Ovary (tissue), 9 donors: ENCODE measurements around the gene RC3H1. TPM values are rescaled to one million over a fixed set of nuclear protein-coding genes. Genes with fewer than 3 reads are reported as not detected.

Experiments
- DNase-seq, 5 donors: peaks; one replicate each; pipeline ENCODE4 v3.0.0-alpha.2; 2019 to 2020
- H3K27ac ChIP-seq, 2 donors: fragments of 200-600 bp; one replicate each; pipeline versions ENCODE4 v1.5.1 to v1.8.0; 2019 to 2022
- H3K27me3 ChIP-seq: fragments of 200-600 bp; one replicate; pipeline ENCODE4 v1.8.0; 2022
- H3K36me3 ChIP-seq: fragments of 200-600 bp; sonication (generic); one replicate; pipeline ENCODE4 v1.5.1; 2019
- H3K4me1 ChIP-seq: one replicate; pipeline ENCODE4 v1.8.1; 2013; ENCODE audit warnings: mild to moderate bottlenecking, moderate library complexity; ENCODE audit not compliant: insufficient read depth
- H3K4me3 ChIP-seq: fragments of 200-600 bp; sonication (generic); one replicate; pipeline ENCODE4 v1.5.1; 2017
- H3K9me3 ChIP-seq, 2 donors: fragments of 200-600 bp in 1 of 2; sonication (generic) in 1 of 2; one replicate each; pipeline versions ENCODE4 v1.5.1 to v1.8.1; 2013 to 2019; ENCODE audit warnings: mild to moderate bottlenecking in 1 of 2, moderate library complexity in 1 of 2
- CTCF ChIP-seq, 3 donors: fragments of 450-650 bp in 2 of 3; fragments of 200-600 bp in 1 of 3; IDR thresholded peaks; one replicate each; pipeline versions ENCODE4 v1.5.1 to v1.8.0; 2016 to 2022; ENCODE audit warnings: antibody characterized with exemption in 3 of 3, mild to moderate bottlenecking in 1 of 3
- EP300 ChIP-seq: sonication (generic); formaldehyde crosslinking; IDR thresholded peaks from one replicate; pipeline ENCODE4 v1.6.1; 2017; ENCODE audit warnings: antibody characterized with exemption
- POLR2A ChIP-seq: fragments of 450-650 bp; IDR thresholded peaks from one replicate; pipeline ENCODE4 v1.6.1; 2017; ENCODE audit warnings: antibody characterized with exemption, mild to moderate bottlenecking, moderate library complexity
- WGBS, 3 donors: extraction: QIAGEN DNeasy Blood & Tissue Kit in 1 of 3; methylation state at CpG; one replicate each; pipeline versions ENCODE4 v1.1.5 to v1.1.7; 2013 to 2017; 5-methylcytosine and 5-hydroxymethylcytosine counted together
- intact Hi-C, 4 donors: fragments of 100-400 bp; cut with DNase I; formaldehyde crosslinking; loops; one replicate each; pipeline versions ENCODE4 v1.11.0 to v1.15.1; 2022 to 2023
- polyA plus RNA-seq, 2 donors: library from polyadenylated mRNA; stranded (reverse); fragments of 200-250 nt in 1 of 2; fragments of 350-450 nt in 1 of 2; fragmentation: Illumina TruSeq in 1 of 2; extraction: RNeasy Lipid Tissue Mini Kit (QIAGEN cat#74804) in 1 of 2; gene quantifications; one replicate each; pipeline ENCODE4 v1.2.3, GENCODE V29; 2013 to 2014
- total RNA-seq, 7 donors: library from RNA; depleted of rRNA in 2 of 7; stranded (reverse); fragments of >200 nt in 2 of 7; fragmentation: NEBNext Ultra II Directional in 3 of 7; extraction: Animal tissue kit (Norgen Biotek cat#: 25700) in 3 of 7; gene quantifications; one replicate each; pipeline versions ENCODE4 v1.1.0 to v1.2.4, GENCODE V29; 2016 to 2023
- donor health status: DM: no; HTN: no; CAD: no; lungs with moderate emphysema.
- donor health status: DM: no; HTN: no; CAD: no.
- donor health status: Bipolar disorder and iron deficiency.
- donor health status: DM: yes; HTN: yes; CAD: no.
- donor health status: DM: no; HTN: no; CAD: no.
- donor health status: DM: yes; HTN: yes; CAD: no.

The RC3H1 gene
- total and polyA plus RNA-seq, 9 donors, result 4.6 to 33.8 (median 26.5) TPM

GRCh38 chr1:174039027-174039426 lies 16.9 kb upstream of the RC3H1 start:
- intact Hi-C loops, result no loop called here
- H3K36me3 ChIP-seq, result no peaks in the 10 kb centered on the region
- H3K4me3 ChIP-seq, result no peak overlapping the region
- H3K9me3 ChIP-seq, result no peaks in the 10 kb centered on the region
- no peak overlapping the region for H3K27ac ChIP-seq
- no peak for DNase-seq
- TF ChIP-seq EP300 (no peak), CTCF (IDR thresholded peaks at IDR 0.05) (no peak), POLR2A (no peak)
- no peaks in the 10 kb centered on the region for H3K27me3 ChIP-seq
- no peaks in the 10 kb centered on the region for H3K4me1 ChIP-seq
- WGBS, 3 donors, result 84 to 92% (median 86%) methylated on average over 1 of the region's 1 CpG

- DNase-seq, result no peak
- H3K4me1 ChIP-seq, result no peaks in the 10 kb centered on the region
- H3K27me3 ChIP-seq, result no peaks in the 10 kb centered on the region
- intact Hi-C loops, result no loop called here
- no peak overlapping the region for H3K27ac ChIP-seq
- H3K36me3 ChIP-seq, result no peaks in the 10 kb centered on the region
- H3K4me3 ChIP-seq, result no peak overlapping the region
- H3K9me3 ChIP-seq, result no peaks in the 10 kb centered on the region
- TF ChIP-seq CTCF (IDR thresholded peaks at IDR 0.05), result no peak
- TF ChIP-seq EP300, result no peak
- TF ChIP-seq POLR2A, result no peak
Measured at GRCh38 chr1:174036798-174037197, 14.6 kb upstream of the RC3H1 start.

GRCh38 chr1:174036204-174036603 lies 14.0 kb upstream of the RC3H1 start:
- no peak for DNase-seq
- TF ChIP-seq EP300 (no peak), POLR2A (no peak), CTCF (IDR thresholded peaks at IDR 0.05) (no peak)
- intact Hi-C loops, result no loop called here
- Histone ChIP-seq H3K4me1 (no peaks in the 10 kb centered on the region), H3K9me3 (no peaks in the 10 kb centered on the region), H3K27ac (no peak overlapping the region), H3K27me3 (no peaks in the 10 kb centered on the region), H3K36me3 (no peaks in the 10 kb centered on the region), H3K4me3 (no peak overlapping the region)
- WGBS, 3 donors, result 92 to 97% (median 92%) methylated on average over 2 of the region's 2 CpGs

GRCh38 chr1:174032671-174033222 lies 10.6 kb upstream of the RC3H1 start:
- 66 to 79% (median 78%) methylated on average over 1 of the region's 1 CpG for WGBS, 3 donors
- Histone ChIP-seq H3K27me3 (no peaks in the 10 kb centered on the region), H3K36me3 (no peaks in the 10 kb centered on the region), H3K9me3 (no peaks in the 10 kb centered on the region), H3K4me3 (no peak overlapping the region), H3K4me1 (no peaks in the 10 kb centered on the region), H3K27ac (no peak overlapping the region)
- no peak for DNase-seq
- no peak for TF ChIP-seq POLR2A
- no peak for TF ChIP-seq EP300
- TF ChIP-seq CTCF (IDR thresholded peaks at IDR 0.05), result no peak
- intact Hi-C loops, result no loop called here
